ENCODE data around the gene JAKMIP1. TPM values are rescaled to one million over a fixed set of nuclear protein-coding genes. Genes with fewer than 3 reads are reported as not detected.

The JAKMIP1 gene
- total RNA-seq, 1 donor = not detected

DNA sequence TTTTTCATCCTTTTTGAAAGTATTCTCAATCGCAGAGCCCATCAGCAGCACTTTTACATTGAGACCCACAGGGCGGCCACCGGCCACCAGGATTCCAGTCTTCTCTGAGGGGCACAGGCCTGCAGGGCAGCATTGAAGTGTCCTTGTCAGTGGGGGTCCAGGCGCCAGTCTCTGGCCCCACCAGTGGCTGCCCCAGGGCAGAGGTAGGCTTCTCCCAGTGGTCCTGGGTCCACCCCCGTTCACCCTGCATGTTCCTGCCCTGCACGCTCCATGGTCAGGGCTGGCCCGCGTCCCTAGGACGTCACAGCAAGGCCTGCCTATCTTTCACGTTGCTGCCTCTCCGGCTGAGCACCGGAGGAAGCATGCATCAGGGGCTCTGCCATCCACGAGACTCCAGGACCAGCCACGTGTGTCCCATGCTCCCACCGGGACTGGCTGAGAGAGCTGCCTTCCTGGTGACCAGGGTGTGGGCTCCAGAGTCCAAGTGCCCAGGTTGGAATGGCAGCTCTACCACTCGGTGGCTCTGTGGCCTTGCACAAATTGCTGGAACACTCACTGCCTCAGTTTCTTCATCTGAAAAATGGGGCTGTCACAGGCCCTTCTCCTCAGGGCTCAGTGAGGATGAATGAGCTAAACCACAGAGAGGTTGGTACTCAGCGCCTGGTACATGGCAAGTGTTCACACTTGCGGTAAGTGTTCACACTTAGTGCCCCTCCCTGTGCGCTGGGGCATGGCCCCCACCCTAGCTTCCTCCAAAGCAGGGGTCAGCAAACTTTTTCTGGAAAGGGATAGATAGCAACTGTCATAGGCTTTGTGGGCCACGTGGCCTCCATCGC lies 30.7 kb upstream of the JAKMIP1 start:
- Histone ChIP-seq H3K79me2 (ENCODE audit: insufficient read depth, low read length) (no peaks in the 10 kb centered on the region), H2AFZ (ENCODE audit: low read length) (no peak overlapping the region), H3K9me3 (ENCODE audit: low read depth, low read length) (no peaks in the 10 kb centered on the region), H3K27me3 (ENCODE audit: insufficient read depth, low read length) (no peaks in the 10 kb centered on the region), H3K27ac (ENCODE audit: low read depth, low read length) (no peak overlapping the region), H4K20me1 (ENCODE audit: insufficient read depth, low read length) (no peaks in the 10 kb centered on the region), H3K36me3 (ENCODE audit: insufficient read depth, low read length) (no peaks in the 10 kb centered on the region), H3K4me2 (ENCODE audit: insufficient read depth, low read length) (no peak overlapping the region), H3K4me1 (ENCODE audit: insufficient read depth, low read length) (no peaks in the 10 kb centered on the region), H3K4me3 (ENCODE audit: insufficient read depth, low read length) (no peak overlapping the region)
- DNase-seq (ENCODE audit: insufficient read length, low spot score, missing footprints) = no peak
- no peak for TF ChIP-seq CTCF (IDR thresholded peaks at IDR 0.05; ENCODE audit: extremely low read depth, low read depth, low read length)

- Histone ChIP-seq H4K20me1 (ENCODE audit: insufficient read depth, low read length) (no peaks in the 10 kb centered on the region), H2AFZ (ENCODE audit: low read length) (no peak overlapping the region), H3K79me2 (ENCODE audit: insufficient read depth, low read length) (no peaks in the 10 kb centered on the region), H3K4me1 (ENCODE audit: insufficient read depth, low read length) (no peaks in the 10 kb centered on the region), H3K9me3 (ENCODE audit: low read depth, low read length) (no peaks in the 10 kb centered on the region), H3K36me3 (ENCODE audit: insufficient read depth, low read length) (no peaks in the 10 kb centered on the region), H3K27me3 (ENCODE audit: insufficient read depth, low read length) (no peaks in the 10 kb centered on the region), H3K4me2 (ENCODE audit: insufficient read depth, low read length) (no peak overlapping the region), H3K27ac (ENCODE audit: low read depth, low read length) (no peak overlapping the region), H3K4me3 (ENCODE audit: insufficient read depth, low read length) (no peak overlapping the region)
- TF ChIP-seq CTCF (IDR thresholded peaks at IDR 0.05; ENCODE audit: extremely low read depth, low read depth, low read length) = no peak
- no peak for DNase-seq (ENCODE audit: insufficient read length, low spot score, missing footprints)
Measured at GRCh38 chr4:6230502-6230785, 30.1 kb upstream of the JAKMIP1 start.

- no peak for TF ChIP-seq CTCF (IDR thresholded peaks at IDR 0.05; ENCODE audit: extremely low read depth, low read depth, low read length)
Measured at GRCh38 chr4:6229671-6230501, 29.5 kb upstream of the JAKMIP1 start.

GRCh38 chr4:6229095-6229494 lies 28.7 kb upstream of the JAKMIP1 start:
- Histone ChIP-seq H3K27ac (ENCODE audit: low read depth, low read length) (no peak overlapping the region), H2AFZ (ENCODE audit: low read length) (no peak overlapping the region), H3K4me3 (ENCODE audit: insufficient read depth, low read length) (no peak overlapping the region), H3K4me1 (ENCODE audit: insufficient read depth, low read length) (no peaks in the 10 kb centered on the region), H3K27me3 (ENCODE audit: insufficient read depth, low read length) (no peaks in the 10 kb centered on the region), H3K4me2 (ENCODE audit: insufficient read depth, low read length) (no peak overlapping the region), H4K20me1 (ENCODE audit: insufficient read depth, low read length) (no peaks in the 10 kb centered on the region), H3K9me3 (ENCODE audit: low read depth, low read length) (no peaks in the 10 kb centered on the region), H3K36me3 (ENCODE audit: insufficient read depth, low read length) (no peaks in the 10 kb centered on the region), H3K79me2 (ENCODE audit: insufficient read depth, low read length) (no peaks in the 10 kb centered on the region)
- TF ChIP-seq CTCF (IDR thresholded peaks at IDR 0.05; ENCODE audit: extremely low read depth, low read depth, low read length) = no peak
- no peak for DNase-seq (ENCODE audit: insufficient read length, low spot score, missing footprints)

More at GRCh38 chr4:6229671-6230501, 29.5 kb upstream of the JAKMIP1 start:
- no peaks in the 10 kb centered on the region for H3K9me3 ChIP-seq (ENCODE audit: low read depth, low read length)
- no peaks in the 10 kb centered on the region for H4K20me1 ChIP-seq (ENCODE audit: insufficient read depth, low read length)
- no peaks in the 10 kb centered on the region for H3K36me3 ChIP-seq (ENCODE audit: insufficient read depth, low read length)
- no peak overlapping the region for H2AFZ ChIP-seq (ENCODE audit: low read length)
- H3K4me2 ChIP-seq (ENCODE audit: insufficient read depth, low read length) = no peak overlapping the region
- H3K27ac ChIP-seq (ENCODE audit: low read depth, low read length) = no peak overlapping the region
- no peaks in the 10 kb centered on the region for H3K4me1 ChIP-seq (ENCODE audit: insufficient read depth, low read length)
- no peak overlapping the region for H3K4me3 ChIP-seq (ENCODE audit: insufficient read depth, low read length)
- H3K27me3 ChIP-seq (ENCODE audit: insufficient read depth, low read length) = no peaks in the 10 kb centered on the region
- DNase-seq (ENCODE audit: insufficient read length, low spot score, missing footprints) = no peak
- no peaks in the 10 kb centered on the region for H3K79me2 ChIP-seq (ENCODE audit: insufficient read depth, low read length)
